ENCODE data around the gene SOX6. TPM values are rescaled to one million over a fixed set of nuclear protein-coding genes. Genes with fewer than 3 reads are reported as not detected.

SOX6 gene
- total RNA-seq, 1 donor from 2014 or later: 4.9 TPM

GRCh38 chr11:16295592-16295991, 60.8 kb downstream of the SOX6 start:
- no peak overlapping the region for H3K27ac ChIP-seq
- H3K4me3 ChIP-seq: no peak overlapping the region
- H3K9me3 ChIP-seq: no peaks in the 10 kb centered on the region
- no peaks in the 10 kb centered on the region for H3K36me3 ChIP-seq
- DNase-seq (ENCODE audit: extremely low spot score in 2 of 2): no peak
- no peaks in the 10 kb centered on the region for H3K4me1 ChIP-seq
- H3K27me3 ChIP-seq: no peaks in the 10 kb centered on the region
- intact Hi-C loops (cut with DNase I): no loop called here
- TF ChIP-seq POLR2AphosphoS5 (IDR thresholded peaks at IDR 0.05; ENCODE audit: insufficient read depth in 1 of 2, low read depth in 1 of 2) (no peak), CTCF (IDR thresholded peaks at IDR 0.05) (no peak), POLR2A (IDR thresholded peaks at IDR 0.05) (no peak)

- intact Hi-C loops (cut with DNase I): no loop called here
- H3K27ac ChIP-seq: no peak overlapping the region
Observed at GRCh38 chr11:16293204-16293681, 63.1 kb downstream of the SOX6 start.

GRCh38 chr11:16292167-16292859, 64.0 kb downstream of the SOX6 start:
- no peaks in the 10 kb centered on the region for H3K9me3 ChIP-seq
- no peak overlapping the region for H3K4me3 ChIP-seq
- no peak overlapping the region for H3K27ac ChIP-seq
- TF ChIP-seq POLR2AphosphoS5 (IDR thresholded peaks at IDR 0.05; ENCODE audit: insufficient read depth in 1 of 2, low read depth in 1 of 2): no peak
- TF ChIP-seq CTCF (IDR thresholded peaks at IDR 0.05): no peak
- TF ChIP-seq POLR2A (IDR thresholded peaks at IDR 0.05): no peak
- H3K27me3 ChIP-seq: no peaks in the 10 kb centered on the region
- intact Hi-C loops (cut with DNase I): no loop called here
- DNase-seq (ENCODE audit: extremely low spot score in 2 of 2): no peak
- H3K36me3 ChIP-seq: no peaks in the 10 kb centered on the region
- H3K4me1 ChIP-seq: no peaks in the 10 kb centered on the region

More at GRCh38 chr11:16293204-16293681, 63.1 kb downstream of the SOX6 start:
- no peak for DNase-seq (ENCODE audit: extremely low spot score in 2 of 2)
- no peaks in the 10 kb centered on the region for H3K36me3 ChIP-seq
- no peak for TF ChIP-seq POLR2A (IDR thresholded peaks at IDR 0.05)
- no peak for TF ChIP-seq CTCF (IDR thresholded peaks at IDR 0.05)
- TF ChIP-seq POLR2AphosphoS5 (IDR thresholded peaks at IDR 0.05; ENCODE audit: insufficient read depth in 1 of 2, low read depth in 1 of 2): no peak
- no peaks in the 10 kb centered on the region for H3K27me3 ChIP-seq
- no peak overlapping the region for H3K4me3 ChIP-seq
- no peaks in the 10 kb centered on the region for H3K4me1 ChIP-seq
- H3K9me3 ChIP-seq: no peaks in the 10 kb centered on the region

- TF ChIP-seq POLR2AphosphoS5 (IDR thresholded peaks at IDR 0.05; ENCODE audit: insufficient read depth in 1 of 2, low read depth in 1 of 2) (no peak), CTCF (IDR thresholded peaks at IDR 0.05) (no peak), POLR2A (IDR thresholded peaks at IDR 0.05) (no peak)
- no peaks in the 10 kb centered on the region for H3K9me3 ChIP-seq
- no peak for DNase-seq (ENCODE audit: extremely low spot score in 2 of 2)
- intact Hi-C loops (cut with DNase I): no loop called here
- H3K4me3 ChIP-seq: no peak overlapping the region
- no peak overlapping the region for H3K27ac ChIP-seq
- no peaks in the 10 kb centered on the region for H3K4me1 ChIP-seq
- no peaks in the 10 kb centered on the region for H3K36me3 ChIP-seq
- no peaks in the 10 kb centered on the region for H3K27me3 ChIP-seq
Observed at GRCh38 chr11:16291729-16292128, 64.6 kb downstream of the SOX6 start.

- DNase-seq (ENCODE audit: extremely low spot score in 2 of 2): no peak
- Histone ChIP-seq H3K4me1 (no peaks in the 10 kb centered on the region), H3K36me3 (no peaks in the 10 kb centered on the region), H3K9me3 (no peaks in the 10 kb centered on the region), H3K27me3 (no peaks in the 10 kb centered on the region), H3K27ac (no peak overlapping the region), H3K4me3 (no peak overlapping the region)
- TF ChIP-seq POLR2A (IDR thresholded peaks at IDR 0.05) (no peak), CTCF (IDR thresholded peaks at IDR 0.05) (no peak), POLR2AphosphoS5 (IDR thresholded peaks at IDR 0.05; ENCODE audit: insufficient read depth in 1 of 2, low read depth in 1 of 2) (no peak)
- intact Hi-C loops (cut with DNase I): no loop called here
Observed at GRCh38 chr11:16289541-16289940, 66.8 kb downstream of the SOX6 start.

Measured in vagina (tissue), 2 donors.